H1 (cell line): ENCODE measurements around the gene ZNF677. TPM values are rescaled to one million over a fixed set of nuclear protein-coding genes. Genes with fewer than 3 reads are reported as not detected.
"Not testable (repeated sequence)": the region's sequence is repeated elsewhere in the genome, so short reads cannot be mapped to it uniquely, and the experiment has no call there.

ENCODE experiments used
- CTCF ChIA-PET: fragments of 300-600 bp; sonication (Branson Sonifier 250); formaldehyde crosslinking; loops from one replicate; lab custom pipeline; 2021; ENCODE audit not compliant: partially characterized antibody; lab: Charles Lee
- POLR2A ChIA-PET: fragments of 300-600 bp; sonication (Branson Sonifier 250); formaldehyde crosslinking; loops from one replicate; lab custom pipeline; 2021; ENCODE audit warnings: inconsistent platforms; ENCODE audit not compliant: partially characterized antibody; lab: Charles Lee
- DNase-seq, 2 experiments: peaks; one replicate each; pipeline versions ENCODE4 v3.0.0 to v3.0.0-alpha.2; 2010 to 2022; ENCODE audit warnings: low spot score in 2 of 2, low read depth in 1 of 2, mixed read lengths in 1 of 2
- FAIRE-seq: peaks from 2 replicates; lab custom pipeline; 2011; peaks lifted over from hg19 to GRCh38; lab: Jason Lieb, UNC
- H2AFZ ChIP-seq: 2 replicates; pipeline ENCODE4 v1.8.1; 2012; ENCODE audit warnings: low read length, inconsistent platforms
- H2AK5ac ChIP-seq: 2 replicates; pipeline ENCODE4 v1.6.1; 2013; ENCODE audit warnings: low read depth, low read length
- H2BK120ac ChIP-seq: replicated peaks from 2 replicates; pipeline ENCODE3; 2013; ENCODE audit warnings: low read depth, low read length, inconsistent platforms
- H2BK12ac ChIP-seq: 2 replicates; pipeline ENCODE4 v1.6.1; 2013; ENCODE audit warnings: low read depth, low read length
- H2BK15ac ChIP-seq: 2 replicates; pipeline ENCODE4 v1.6.1; 2013; ENCODE audit warnings: low read length
- H2BK20ac ChIP-seq: 2 replicates; pipeline ENCODE4 v1.6.1; 2013; ENCODE audit warnings: low read length
- H2BK5ac ChIP-seq: 2 replicates; pipeline ENCODE4 v1.6.1; 2013; ENCODE audit warnings: low read depth, low read length
- H3K14ac ChIP-seq: 2 replicates; pipeline ENCODE4 v1.6.1; 2013; ENCODE audit warnings: inconsistent platforms; ENCODE audit not compliant: insufficient read length
- H3K18ac ChIP-seq: 2 replicates; pipeline ENCODE4 v1.6.1; 2013; ENCODE audit warnings: low read length; ENCODE audit errors: extremely low read depth
- H3K23ac ChIP-seq: 2 replicates; pipeline ENCODE4 v1.6.1; 2013; ENCODE audit warnings: inconsistent platforms; ENCODE audit not compliant: insufficient read length
- H3K23me2 ChIP-seq: 2 replicates; pipeline ENCODE4 v1.6.1; 2013; ENCODE audit warnings: low read depth, low read length
- H3K27ac ChIP-seq: 2 replicates; pipeline ENCODE4 v1.6.1; 2011; ENCODE audit warnings: low read depth, low read length, inconsistent platforms
- H3K27me3 ChIP-seq, 4 experiments: replicated peaks in 1 of 4; 1 replicate in 1 of 4; 2 replicates in 3 of 4; pipeline versions ENCODE4 v1.6.1 to v1.8.1; 2011 to 2013; ENCODE audit warnings: low read length in 3 of 4, mild to moderate bottlenecking in 3 of 4, inconsistent platforms in 2 of 4, mixed read lengths in 2 of 4, moderate library complexity in 1 of 4; ENCODE audit not compliant: control insufficient read depth in 3 of 4, insufficient read depth in 3 of 4; ENCODE audit errors: extremely low read depth in 1 of 4
- H3K36me3 ChIP-seq, 4 experiments: 2 replicates each; pipeline versions ENCODE4 v1.6.1 to v1.8.1; 2011 to 2013; ENCODE audit warnings: mild to moderate bottlenecking in 4 of 4, low read length in 3 of 4, moderate library complexity in 2 of 4, control low read depth in 1 of 4, inconsistent platforms in 1 of 4; ENCODE audit not compliant: insufficient read depth in 4 of 4, control insufficient read depth in 2 of 4
- H3K4ac ChIP-seq: replicated peaks from 2 replicates; pipeline ENCODE3; 2013; ENCODE audit warnings: low read length, low read depth, mixed read lengths, inconsistent platforms; ENCODE audit not compliant: insufficient read length
- H3K4me1 ChIP-seq, 4 experiments: replicated peaks in 1 of 4; 1 replicate in 1 of 4; 2 replicates in 3 of 4; pipeline versions ENCODE4 v1.6.1 to v1.8.1; 2011 to 2013; ENCODE audit warnings: low read length in 3 of 4, inconsistent platforms in 2 of 4, mixed read lengths in 1 of 4; ENCODE audit not compliant: insufficient read depth in 4 of 4, control insufficient read depth in 3 of 4
- H3K4me2 ChIP-seq, 2 experiments: 2 replicates each; pipeline versions ENCODE4 v1.6.1 to v1.8.1; 2011 to 2013; ENCODE audit warnings: low read depth in 2 of 2, low read length in 2 of 2, control low read depth in 1 of 2, inconsistent platforms in 1 of 2, mild to moderate bottlenecking in 1 of 2; ENCODE audit not compliant: insufficient read depth in 1 of 2
- H3K4me3 ChIP-seq, 4 experiments: fragments of 200-600, 300-600 bp in 1 of 4; sonication (generic), shearing (Covaris generic), sonication (Bioruptor Twin) in 1 of 4; 2 replicates each; pipeline versions ENCODE4 v1.5.1 to v1.8.1; 2011 to 2016; ENCODE audit warnings: low read length in 4 of 4, low read depth in 3 of 4, control low read depth in 2 of 4, inconsistent platforms in 2 of 4, mild to moderate bottlenecking in 2 of 4, mixed read lengths in 1 of 4, moderate library complexity in 1 of 4; ENCODE audit not compliant: insufficient read depth in 2 of 4; ENCODE audit errors: extremely low read depth in 1 of 4
- H3K56ac ChIP-seq: replicated peaks from 2 replicates; pipeline ENCODE3; 2013; ENCODE audit warnings: low read depth, mild to moderate bottlenecking, mixed read lengths, low read length, inconsistent platforms; ENCODE audit not compliant: insufficient read length
- H3K79me1 ChIP-seq: 2 replicates; pipeline ENCODE4 v1.6.1; 2013; ENCODE audit warnings: low read depth, low read length, control low read depth
- H3K79me2 ChIP-seq, 2 experiments: 2 replicates each; pipeline versions ENCODE4 v1.6.1 to v1.8.1; 2012 to 2013; ENCODE audit warnings: low read length in 2 of 2, mild to moderate bottlenecking in 2 of 2, inconsistent platforms in 1 of 2; ENCODE audit not compliant: insufficient read depth in 2 of 2, control insufficient read depth in 1 of 2
- H3K9ac ChIP-seq, 4 experiments: replicated peaks in 1 of 4; 1 replicate in 1 of 4; 2 replicates in 3 of 4; pipeline versions ENCODE4 v1.6.1 to v1.8.1; 2011 to 2013; ENCODE audit warnings: low read depth in 3 of 4, low read length in 3 of 4, control low read depth in 2 of 4, mild to moderate bottlenecking in 2 of 4, moderate library complexity in 2 of 4, inconsistent platforms in 1 of 4; ENCODE audit errors: extremely low read depth in 1 of 4
- H3K9me3 ChIP-seq, 2 experiments: 2 replicates each; pipeline versions ENCODE4 v1.6.1 to v1.8.1; 2012 to 2013; ENCODE audit warnings: mild to moderate bottlenecking in 2 of 2, moderate library complexity in 2 of 2, control low read depth in 1 of 2, inconsistent platforms in 1 of 2, low read depth in 1 of 2, low read length in 1 of 2, mixed read lengths in 1 of 2; ENCODE audit not compliant: insufficient read depth in 2 of 2
- H4K20me1 ChIP-seq, 2 experiments: replicated peaks in 1 of 2; 2 replicates each; pipeline versions ENCODE3 to v1.8.1; 2011 to 2013; ENCODE audit warnings: inconsistent platforms in 2 of 2, low read length in 2 of 2, mild to moderate bottlenecking in 1 of 2; ENCODE audit not compliant: insufficient read depth in 2 of 2, control insufficient read depth in 1 of 2
- H4K5ac ChIP-seq: 2 replicates; pipeline ENCODE4 v1.6.1; 2013; ENCODE audit warnings: low read length, low read depth, mixed read lengths, inconsistent platforms; ENCODE audit not compliant: insufficient read length
- H4K8ac ChIP-seq: 2 replicates; pipeline ENCODE4 v1.8.0; 2013; ENCODE audit warnings: mild to moderate bottlenecking, moderate library complexity, low read length, inconsistent platforms; ENCODE audit not compliant: insufficient read depth; ENCODE audit errors: extremely low read depth
- H4K91ac ChIP-seq: replicated peaks from 2 replicates; pipeline ENCODE3; 2013; ENCODE audit warnings: low read length, mixed read lengths, inconsistent platforms; ENCODE audit not compliant: insufficient read length
- CTCF ChIP-seq, 3 experiments: IDR thresholded peaks; 1 replicate in 2 of 3; 2 replicates in 1 of 3; pipeline versions ENCODE4 v1.5.1 to v1.6.1; 2011; ENCODE audit warnings: low read length in 3 of 3, mild to moderate bottlenecking in 3 of 3, inconsistent platforms in 2 of 3, low read depth in 1 of 3, moderate library complexity in 1 of 3; ENCODE audit not compliant: insufficient read depth in 1 of 3; ENCODE audit errors: control extremely low read depth in 1 of 3
- RAD21 ChIP-seq, 2 experiments: IDR thresholded peaks in 1 of 2; conservative IDR thresholded peaks in 1 of 2; 2 replicates each; pipeline ENCODE4 v1.6.1; 2011; ENCODE audit warnings: low read depth in 2 of 2, low read length in 2 of 2, improper control_type of control experiment in 1 of 2, inconsistent platforms in 1 of 2, mild to moderate bottlenecking in 1 of 2, moderate library complexity in 1 of 2
- WGBS, 2 experiments: shearing (Covaris generic) in 1 of 2; methylation state at CpG; one replicate each; pipeline versions ENCODE4 v1.1.6 to v1.1.7; 2013 to 2015; ENCODE audit warnings: low lambda C conversion rate in 2 of 2, mixed read lengths in 2 of 2, inconsistent platforms in 1 of 2, low coverage in 1 of 2, missing lambda C conversion rate in 1 of 2; ENCODE audit not compliant: insufficient replicate concordance in 2 of 2, insufficient coverage in 1 of 2, insufficient read length in 1 of 2; ENCODE audit errors: extremely low coverage in 1 of 2, missing lambda C conversion rate in 1 of 2; 5-methylcytosine and 5-hydroxymethylcytosine counted together
- polyA plus RNA-seq, 7 experiments: library from polyadenylated mRNA; depleted of rRNA in 3 of 7; stranded (reverse) in 5 of 7; unstranded in 2 of 7; fragments of >200 nt in 5 of 7; fragments of 200-250 nt in 2 of 7; gene quantifications; 1 replicate in 5 of 7; 2 replicates in 1 of 7; 4 replicates in 1 of 7; pipeline versions ENCODE4 v1.2.1 to v1.2.3, GENCODE V29; 2011 to 2013; ENCODE audit warnings: missing spikeins in 2 of 7, mixed read lengths in 2 of 7
- total RNA-seq: library from RNA; stranded (reverse); fragmentation: NEBNext Ultra II Directional; extraction: Animal tissue kit (Norgen Biotek cat#: 25700); gene quantifications from 2 replicates; pipeline ENCODE4 v1.2.1, GENCODE V29; 2021

ZNF677 gene
- total and polyA plus RNA-seq, 2 of the 8 experiments (the other 6 are each of a cell fraction or from before 2014, with no cell fraction given) = 29.6 to 37.0 TPM

DNA sequence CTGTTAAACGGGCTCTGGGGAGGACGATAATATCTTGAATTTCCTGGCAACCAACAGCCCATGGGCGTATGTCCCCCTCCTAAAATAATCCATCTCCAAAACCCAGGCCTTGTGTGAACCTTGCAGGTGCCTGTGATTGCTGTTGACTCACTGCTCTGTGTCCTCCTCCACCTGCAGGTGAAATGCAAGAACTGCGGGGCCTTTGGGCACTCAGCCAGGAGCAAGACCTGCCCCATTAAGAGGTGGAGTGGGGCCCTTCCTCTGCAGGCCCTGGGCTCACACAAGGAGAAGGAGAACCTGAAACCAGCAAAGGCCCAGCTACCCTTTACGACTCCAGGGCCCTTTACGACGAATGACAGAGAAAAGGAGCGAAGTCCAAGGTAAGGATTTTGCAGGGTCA is 27.3 kb upstream of the ZNF677 start:
- H4K20me1 ChIP-seq, H3K9me3 ChIP-seq, H3K27ac ChIP-seq, H2BK5ac ChIP-seq, H4K91ac ChIP-seq, H3K4me1 ChIP-seq, H2BK120ac ChIP-seq, H2BK15ac ChIP-seq, H3K14ac ChIP-seq, H3K23ac ChIP-seq, H4K5ac ChIP-seq, H3K27me3 ChIP-seq, H3K36me3 ChIP-seq, H4K8ac ChIP-seq, H3K79me1 ChIP-seq, H3K56ac ChIP-seq, H3K4me3 ChIP-seq, POLR2A ChIA-PET, H2BK20ac ChIP-seq, H3K4me2 ChIP-seq, H3K4ac ChIP-seq, H3K18ac ChIP-seq, H2AFZ ChIP-seq, H2AK5ac ChIP-seq, CTCF ChIA-PET, H3K23me2 ChIP-seq, H3K9ac ChIP-seq, H3K79me2 ChIP-seq, H2BK12ac ChIP-seq: not testable (repeated sequence)
- FAIRE-seq (peak; percentile 99), DNase-seq (peak; percentile 7 to 55)
- TF ChIP-seq RAD21 (IDR thresholded peaks at IDR 0.05 in 1 of 2, conservative IDR thresholded peaks at IDR 0.05 in 1 of 2; ENCODE audit: low read depth in 2 of 2, low read length in 2 of 2) (peak in 1 of 2 experiments; percentile 11; a peak in 1 of 4 replicates), CTCF (IDR thresholded peaks at IDR 0.05; ENCODE audit: control extremely low read depth in 1 of 3, insufficient read depth in 1 of 3, low read depth in 1 of 3, low read length in 3 of 3) (peak in 2 of 3 experiments; percentile 12 to 19; a peak in 2 of 4 replicates)
- 80% methylated on average over 1 of the region's 8 CpGs; no CpG with 5 or more reads in 1 of the 2 experiments for WGBS, 2 experiments
